GM21360 (cell line): ENCODE data around the gene SCNN1B.

Experiments used
- ATAC-seq: cut with Tn5 transposase; IDR thresholded peaks from one replicate; pipeline ENCODE4 v1.9.1; 2021; ENCODE audit warnings: mild to moderate bottlenecking, moderate library complexity; ENCODE audit not compliant: unreplicated experiment

Gene SCNN1B

DNA sequence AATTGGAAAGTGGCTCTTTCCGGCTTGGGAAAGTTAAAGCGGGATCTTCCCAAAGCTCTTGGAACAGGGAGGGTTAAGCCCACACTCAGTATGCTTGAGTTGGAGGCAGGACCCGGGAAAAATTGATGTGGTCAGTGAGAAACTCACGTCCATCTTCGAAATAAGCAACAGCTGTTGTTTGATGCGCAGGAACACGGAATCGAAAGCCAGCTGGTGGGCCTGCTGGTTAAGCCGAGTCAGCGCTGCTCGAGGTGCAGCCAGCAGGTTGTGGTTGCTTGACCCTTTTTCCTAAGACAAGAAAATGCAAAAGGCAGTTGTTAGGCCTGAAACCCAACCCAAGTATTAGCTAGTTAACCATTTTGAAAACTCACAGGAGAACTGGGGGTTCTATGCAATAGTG, 101.4 kb downstream of the SCNN1B start:
- no peak for ATAC-seq

DNA sequence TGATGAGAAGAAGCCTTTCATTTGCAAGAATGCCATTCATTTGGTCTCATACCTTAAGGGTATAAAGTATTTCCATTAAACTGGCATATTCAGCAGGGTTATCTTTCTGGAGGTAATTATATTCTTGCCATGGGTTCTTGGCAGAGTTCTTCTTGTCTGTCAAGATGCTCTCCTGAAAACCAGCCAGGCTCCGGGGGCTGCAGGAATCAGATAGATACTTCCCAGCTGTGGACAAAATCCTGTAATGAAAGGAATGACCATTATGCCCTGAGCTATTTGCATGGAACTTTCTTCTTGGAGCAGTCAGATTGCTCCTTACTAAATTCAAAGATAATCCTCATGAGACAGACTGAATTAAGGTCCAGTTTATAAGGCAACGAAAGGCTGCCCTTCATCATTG, 103.9 kb downstream of the SCNN1B start:
- ATAC-seq = no peak

DNA sequence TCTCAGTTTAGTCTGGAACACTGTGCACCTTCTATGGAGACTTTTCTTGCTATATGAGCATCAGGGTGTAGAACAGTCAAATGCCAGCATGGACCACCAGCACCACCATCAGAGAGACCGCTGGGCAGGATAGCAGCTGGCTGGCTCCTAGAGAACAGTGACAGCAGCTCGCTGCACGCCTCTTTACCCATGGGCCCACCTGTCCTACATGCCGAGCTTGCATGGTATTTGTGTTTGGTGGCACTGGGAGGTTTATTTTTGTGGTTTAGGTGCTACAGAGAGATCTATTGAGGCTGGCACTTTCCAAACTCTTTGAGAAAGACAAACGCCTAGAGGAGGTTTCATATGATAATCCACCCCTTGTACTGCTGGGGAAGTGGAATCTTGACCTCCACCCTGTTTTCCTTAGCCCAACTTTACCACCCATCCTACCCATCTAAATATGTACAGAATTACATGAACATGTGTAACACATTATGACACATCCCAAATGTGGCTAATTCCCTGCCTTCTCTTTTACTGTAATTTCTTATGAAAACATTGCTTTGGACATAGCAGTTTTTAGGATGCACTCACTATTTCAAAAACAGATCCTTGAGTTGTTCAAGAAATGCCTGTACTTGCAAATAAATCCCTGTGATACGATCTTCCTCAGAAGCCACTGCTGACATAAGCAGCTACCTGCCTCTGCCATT, 104.6 kb downstream of the SCNN1B start:
- ATAC-seq = no peak

DNA sequence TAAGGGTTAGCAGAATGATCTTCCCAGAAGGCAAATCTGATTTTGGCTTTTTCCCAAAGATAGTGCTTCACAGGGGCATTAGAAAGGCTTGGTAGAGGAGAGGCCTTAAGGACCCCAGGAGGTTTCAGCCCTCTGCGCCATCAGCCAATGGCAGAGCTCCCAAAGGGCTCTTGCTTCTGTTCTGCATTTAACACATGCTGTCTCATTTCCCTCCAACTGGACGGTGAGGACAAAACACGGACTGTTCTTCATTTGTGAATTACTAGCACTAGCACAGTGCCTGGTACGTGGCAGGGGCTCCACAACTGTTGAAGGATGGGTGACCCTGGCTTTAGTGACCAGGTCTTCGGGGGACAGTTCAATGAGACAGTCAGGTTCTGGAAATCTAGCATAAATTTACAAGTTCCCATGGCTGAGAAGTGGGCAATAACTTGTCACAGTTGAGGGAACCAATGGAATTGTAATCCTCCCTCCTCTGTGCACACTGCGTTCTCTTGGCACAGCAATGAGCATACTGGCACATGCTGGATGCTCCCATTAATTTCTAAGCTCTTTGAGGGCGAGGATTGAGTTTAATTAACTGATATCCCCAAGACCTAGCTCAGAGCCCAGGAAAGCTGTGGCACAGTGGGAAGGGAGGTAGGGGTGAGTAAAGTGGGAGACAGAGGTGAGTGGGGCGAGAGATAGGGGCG, 105.5 kb downstream of the SCNN1B start:
- ATAC-seq = no peak

DNA sequence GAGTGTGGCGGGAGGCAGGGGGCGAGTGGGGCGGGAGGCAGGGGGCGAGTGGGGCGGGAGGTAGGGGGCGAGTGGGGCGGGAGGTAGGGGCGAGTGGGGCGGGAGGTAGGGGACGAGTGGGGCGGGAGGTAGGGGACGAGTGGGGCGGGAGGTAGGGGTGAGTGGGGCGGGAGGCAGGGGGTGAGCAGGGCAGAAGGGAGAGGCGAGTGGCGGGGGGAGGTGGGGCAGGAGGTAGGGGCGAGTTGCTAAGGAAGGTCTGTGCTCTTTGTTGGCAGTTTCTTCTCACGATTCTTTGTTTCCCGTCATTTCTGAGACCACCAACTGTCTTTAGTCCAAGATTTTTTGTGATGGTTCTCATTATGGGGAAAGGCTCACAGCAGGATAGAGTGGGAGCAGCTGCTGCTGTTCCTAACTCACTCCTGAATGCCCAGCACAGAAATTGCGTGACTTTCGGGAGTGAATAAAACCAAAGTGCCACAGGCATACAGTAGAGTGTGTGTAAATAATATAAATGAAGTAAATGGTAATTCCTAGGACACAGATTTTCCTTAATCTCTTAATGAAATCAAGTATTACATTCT, 106.2 kb downstream of the SCNN1B start:
- ATAC-seq = no peak

DNA sequence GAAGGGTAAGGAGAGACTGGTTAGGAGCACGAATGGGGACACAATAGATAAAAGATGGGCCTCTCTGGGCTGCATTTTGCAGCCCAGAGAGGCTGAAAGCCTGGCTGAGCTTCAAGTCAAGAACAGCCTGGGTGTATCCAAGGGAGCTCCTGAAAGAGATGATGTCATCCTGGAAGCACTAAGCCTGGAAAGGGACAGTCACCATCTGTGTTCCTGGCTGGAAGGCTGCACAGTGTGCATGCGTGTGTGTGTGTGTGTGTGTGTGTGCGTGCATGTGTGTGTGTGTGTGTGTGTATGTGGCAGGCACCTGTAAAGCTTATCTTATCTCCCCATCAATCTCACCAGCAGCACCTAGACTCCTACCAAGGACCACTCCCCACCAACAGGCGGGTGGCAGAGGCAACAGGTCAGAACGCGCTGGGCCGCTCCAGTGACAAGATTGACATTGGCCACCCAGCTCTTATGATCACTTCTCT, 106.8 kb downstream of the SCNN1B start:
- ATAC-seq = no peak

DNA sequence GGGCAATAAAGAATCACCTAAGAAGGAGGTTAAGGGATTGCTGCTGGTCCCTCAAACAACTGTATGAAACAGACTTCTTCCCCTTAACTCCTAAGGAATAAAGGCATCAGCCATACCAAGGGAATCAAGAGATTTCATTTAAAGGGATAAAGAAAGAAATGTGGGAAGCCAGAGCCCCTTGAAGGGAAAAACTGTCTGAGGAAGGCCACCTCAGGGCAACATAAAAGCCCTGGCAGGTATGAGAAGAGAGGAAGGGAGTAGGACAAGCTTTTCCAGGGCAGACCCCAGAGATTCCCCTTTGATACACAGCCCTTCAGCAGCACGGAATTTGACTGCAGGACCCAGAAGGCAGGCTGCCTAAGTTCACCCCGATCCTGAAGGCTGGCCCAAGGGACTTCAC, 107.4 kb downstream of the SCNN1B start:
- ATAC-seq = no peak

DNA sequence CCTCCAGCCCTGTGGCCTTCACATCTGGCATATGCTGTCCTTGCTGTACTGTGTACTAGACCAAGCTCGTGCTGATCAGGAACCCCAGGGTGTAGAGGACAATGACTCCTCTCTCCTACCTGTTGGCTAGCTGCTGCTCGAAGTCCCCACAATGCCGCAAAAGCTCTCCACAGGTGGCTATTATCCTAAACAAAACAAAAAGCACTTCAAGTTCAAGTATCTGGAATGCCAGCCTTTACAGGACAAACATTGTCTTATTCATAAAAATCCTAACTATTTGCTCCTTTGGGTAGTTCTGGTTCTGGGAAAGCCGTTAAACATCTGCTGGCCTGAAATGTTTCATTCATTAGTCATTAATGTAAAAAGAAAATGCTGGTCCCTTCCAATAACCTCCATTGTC, 108.1 kb downstream of the SCNN1B start:
- ATAC-seq = no peak

DNA sequence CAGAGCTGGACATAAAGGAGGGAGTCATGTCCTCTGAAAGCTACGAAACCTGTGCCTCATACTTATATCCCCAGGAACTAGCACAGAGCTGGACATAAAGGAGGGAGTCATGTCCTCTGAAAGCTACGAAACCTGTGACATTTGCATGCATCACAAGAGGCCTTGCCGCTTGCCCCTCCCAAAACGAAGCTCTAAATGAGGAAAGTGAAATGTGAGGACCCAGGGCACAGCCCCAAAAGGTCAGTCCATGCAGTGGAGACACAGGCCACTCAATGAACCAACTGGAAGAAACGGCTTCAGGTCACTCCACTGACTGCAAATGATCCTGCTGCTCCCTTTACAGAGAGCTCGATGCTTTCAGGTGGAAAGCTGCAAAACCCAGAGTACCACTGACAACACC, 112.6 kb downstream of the SCNN1B start:
- ATAC-seq = no peak

DNA sequence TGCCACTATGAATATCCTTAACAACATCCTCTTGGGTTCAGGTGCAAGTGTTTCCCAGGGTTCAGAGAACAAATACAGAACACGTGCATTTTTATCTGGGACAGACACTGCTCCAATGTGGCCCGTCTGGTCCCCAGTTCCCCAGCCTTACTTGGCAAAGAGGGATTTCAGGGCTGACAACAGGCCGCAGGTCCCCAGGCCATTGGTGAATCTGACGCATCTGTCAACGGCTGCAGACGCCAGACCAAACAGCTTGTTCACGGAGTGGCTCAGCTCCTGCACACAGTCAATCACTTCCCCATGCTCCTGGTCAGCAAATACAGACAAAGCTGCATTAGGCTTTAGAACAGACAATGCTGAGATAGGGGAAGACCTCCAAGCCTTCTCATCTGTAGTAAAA, 114.7 kb downstream of the SCNN1B start:
- no peak for ATAC-seq

DNA sequence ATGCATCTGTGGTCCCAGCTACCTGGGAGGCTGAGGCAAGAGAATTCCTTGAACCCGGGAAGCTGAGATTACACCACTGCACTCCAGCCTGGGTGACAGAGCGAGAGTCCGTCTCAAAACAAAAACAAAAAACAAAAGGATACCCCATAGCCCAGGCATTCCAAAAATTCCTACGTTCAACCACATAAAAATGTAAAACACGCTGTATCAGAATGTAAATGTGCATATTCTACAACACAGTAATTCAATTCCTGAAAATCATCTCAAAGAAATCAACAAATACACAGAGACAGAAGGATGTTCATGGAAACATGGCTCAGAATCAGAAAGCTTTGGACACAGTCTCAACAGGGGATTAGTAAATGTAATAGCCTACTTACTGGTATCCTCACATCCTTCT, 117.9 kb downstream of the SCNN1B start:
- no peak for ATAC-seq

DNA sequence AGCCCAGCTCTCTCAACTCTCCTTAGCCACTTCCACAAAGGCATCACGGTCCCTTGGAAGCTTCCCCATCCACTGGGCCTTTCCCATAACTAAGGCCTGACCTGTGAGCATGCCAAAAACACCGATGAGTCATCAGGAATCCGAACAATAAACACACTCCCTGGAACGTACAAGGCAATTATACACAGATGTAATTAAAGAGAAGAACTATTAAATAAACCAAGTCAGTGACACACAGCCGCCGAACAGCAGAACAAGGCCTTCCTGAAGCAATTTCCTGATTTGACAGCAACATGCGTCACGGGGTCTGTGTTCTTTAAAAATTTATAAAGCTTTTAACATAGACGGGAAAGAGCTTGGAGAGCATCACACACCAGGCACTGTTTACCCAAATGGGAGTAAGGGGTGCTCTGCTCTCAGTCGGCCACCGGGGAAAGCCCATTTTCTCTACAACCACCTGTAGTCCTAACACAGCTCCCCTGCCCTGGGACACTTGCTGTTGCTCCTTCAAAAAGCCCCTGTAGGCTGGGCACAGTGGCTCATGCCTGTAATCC, 121.5 kb downstream of the SCNN1B start:
- ATAC-seq = no peak

DNA sequence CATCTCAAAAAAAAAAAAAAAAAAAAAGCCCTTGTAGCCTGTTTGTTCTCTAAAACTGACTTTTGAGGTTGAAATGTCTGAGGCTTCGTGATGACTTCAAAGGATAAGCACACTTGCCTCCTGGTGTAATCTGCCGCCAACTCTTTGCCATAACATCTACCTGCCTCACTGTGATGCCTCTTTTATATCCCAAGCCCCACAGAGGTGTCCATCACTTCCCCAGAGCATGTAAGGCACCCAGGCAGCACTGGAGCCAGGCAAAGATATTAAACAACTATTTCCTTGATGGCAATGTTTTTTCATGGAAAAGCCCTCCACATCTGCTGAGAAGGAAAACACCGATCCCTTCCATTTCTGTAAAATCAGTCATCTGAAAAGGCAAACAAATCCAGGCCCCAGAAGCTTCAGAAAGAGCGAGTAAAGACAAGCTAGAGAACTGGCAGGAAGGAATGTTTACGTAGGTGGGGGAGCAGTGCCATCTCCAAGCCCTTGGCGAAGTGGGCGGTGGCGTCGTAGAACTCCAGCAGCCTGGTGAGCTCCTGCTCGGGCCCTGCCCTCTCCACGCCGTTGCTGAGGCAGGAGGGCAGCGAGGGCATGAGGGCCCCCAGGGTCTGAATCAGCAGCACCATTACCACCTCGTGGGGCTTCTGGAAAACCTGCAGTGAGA, 122.3 kb downstream of the SCNN1B start:
- no peak for ATAC-seq

DNA sequence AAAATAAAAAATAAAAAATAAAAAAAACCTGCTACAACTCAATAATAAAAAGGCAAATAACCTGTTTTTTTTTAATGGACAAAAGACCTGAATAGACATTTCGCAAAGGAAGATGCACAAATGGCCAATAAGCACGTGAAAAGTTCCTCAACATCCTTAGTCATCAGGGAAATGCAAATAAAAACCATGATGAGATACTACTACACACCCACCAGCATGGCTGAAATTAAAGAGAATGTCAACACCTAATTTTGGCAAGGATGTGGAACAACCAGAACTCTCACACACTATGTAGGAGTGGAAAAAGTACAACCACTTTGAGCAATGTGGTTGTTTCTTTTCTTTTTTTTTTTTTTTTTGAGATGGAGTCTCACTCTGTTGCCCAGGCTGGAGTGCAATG, 126.2 kb downstream of the SCNN1B start:
- no peak for ATAC-seq
